Testis (tissue), 2 donors: ENCODE measurements around the gene DOCK6.

Source experiments
- POLR2A ChIP-seq: fragments of 450-650 bp; IDR thresholded peaks from one replicate; pipeline ENCODE4 v1.6.1; 2017; ENCODE audit warnings: antibody characterized with exemption, mild to moderate bottlenecking, moderate library complexity
- TF ChIP-seq, protein P1 (sequence below), 3 experiments: fragments of 450-650 bp in 2 of 3; fragments of 200-600 bp in 1 of 3; sonication (generic) in 1 of 3; IDR thresholded peaks; one replicate each; pipeline ENCODE4 v1.5.1; 2016 to 2019; ENCODE audit warnings: antibody characterized with exemption in 3 of 3, mild to moderate bottlenecking in 2 of 3, moderate library complexity in 1 of 3

DNA sequence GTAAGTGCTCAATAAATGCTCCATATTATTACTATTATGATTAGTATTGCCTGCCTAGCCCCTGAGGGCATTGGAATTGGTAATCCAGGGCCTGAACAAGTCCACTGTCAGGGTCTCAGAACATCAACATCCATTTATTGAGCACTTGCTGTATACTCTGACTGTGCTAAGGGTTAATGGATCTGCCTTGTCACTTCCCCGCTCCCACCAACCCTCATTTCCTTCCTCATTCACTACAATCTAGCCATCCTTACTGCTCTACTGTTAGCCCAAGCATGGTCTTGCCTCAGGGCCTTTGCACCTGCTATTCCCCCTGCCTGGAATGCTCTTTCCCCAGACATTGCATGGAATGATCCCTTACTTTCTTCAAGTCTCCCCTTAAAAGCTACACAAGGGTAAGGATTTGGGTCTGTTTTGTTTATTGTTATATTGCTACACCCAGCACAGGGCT, 35.6 kb downstream of the DOCK6 start:
- TF ChIP-seq, protein P1, sequence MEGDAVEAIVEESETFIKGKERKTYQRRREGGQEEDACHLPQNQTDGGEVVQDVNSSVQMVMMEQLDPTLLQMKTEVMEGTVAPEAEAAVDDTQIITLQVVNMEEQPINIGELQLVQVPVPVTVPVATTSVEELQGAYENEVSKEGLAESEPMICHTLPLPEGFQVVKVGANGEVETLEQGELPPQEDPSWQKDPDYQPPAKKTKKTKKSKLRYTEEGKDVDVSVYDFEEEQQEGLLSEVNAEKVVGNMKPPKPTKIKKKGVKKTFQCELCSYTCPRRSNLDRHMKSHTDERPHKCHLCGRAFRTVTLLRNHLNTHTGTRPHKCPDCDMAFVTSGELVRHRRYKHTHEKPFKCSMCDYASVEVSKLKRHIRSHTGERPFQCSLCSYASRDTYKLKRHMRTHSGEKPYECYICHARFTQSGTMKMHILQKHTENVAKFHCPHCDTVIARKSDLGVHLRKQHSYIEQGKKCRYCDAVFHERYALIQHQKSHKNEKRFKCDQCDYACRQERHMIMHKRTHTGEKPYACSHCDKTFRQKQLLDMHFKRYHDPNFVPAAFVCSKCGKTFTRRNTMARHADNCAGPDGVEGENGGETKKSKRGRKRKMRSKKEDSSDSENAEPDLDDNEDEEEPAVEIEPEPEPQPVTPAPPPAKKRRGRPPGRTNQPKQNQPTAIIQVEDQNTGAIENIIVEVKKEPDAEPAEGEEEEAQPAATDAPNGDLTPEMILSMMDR (IDR thresholded peaks at IDR 0.05), result no peak
- TF ChIP-seq POLR2A, result no peak
